ENCODE data around the gene SLC10A2. TPM values are rescaled to one million over a fixed set of nuclear protein-coding genes. Genes with fewer than 3 reads are reported as not detected.
A peak's percentile ranks its signal among the peaks of the same experiment; 100 is the strongest.
"Not testable (repeated sequence)": the region's sequence is repeated elsewhere in the genome, so short reads cannot be mapped to it uniquely, and the experiment has no call there.

SLC10A2 gene, protein sequence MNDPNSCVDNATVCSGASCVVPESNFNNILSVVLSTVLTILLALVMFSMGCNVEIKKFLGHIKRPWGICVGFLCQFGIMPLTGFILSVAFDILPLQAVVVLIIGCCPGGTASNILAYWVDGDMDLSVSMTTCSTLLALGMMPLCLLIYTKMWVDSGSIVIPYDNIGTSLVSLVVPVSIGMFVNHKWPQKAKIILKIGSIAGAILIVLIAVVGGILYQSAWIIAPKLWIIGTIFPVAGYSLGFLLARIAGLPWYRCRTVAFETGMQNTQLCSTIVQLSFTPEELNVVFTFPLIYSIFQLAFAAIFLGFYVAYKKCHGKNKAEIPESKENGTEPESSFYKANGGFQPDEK
- not detected for polyA plus RNA-seq (2013)

- DNase-seq = no peak
- CTCF ChIA-PET = no interaction called here
- Histone ChIP-seq H3K4me1 (ENCODE audit: control extremely low read depth in 1 of 4, control insufficient read depth in 4 of 4, insufficient read depth in 4 of 4, low read length in 3 of 4) (peaks cover 0 to 3% (median 0%) of the 10 kb centered on the region in 4 experiments), H3K36me3 (ENCODE audit: control insufficient read depth in 4 of 4, insufficient read depth in 4 of 4, low read length in 3 of 4) (no peaks in the 10 kb centered on the region), H3K27me3 (replicated peaks in 2 of 5; ENCODE audit: control insufficient read depth in 4 of 5, insufficient read depth in 5 of 5, low read length in 4 of 5) (no peaks in the 10 kb centered on the region), H3K4me3 (ENCODE audit: control insufficient read depth in 1 of 7, extremely low read depth in 1 of 7, insufficient read depth in 4 of 7, low read depth in 2 of 7, low read length in 6 of 7) (no peak within 1 kb of the TSS), H3K9me3 (ENCODE audit: control extremely low read depth in 1 of 5, control insufficient read depth in 4 of 5, insufficient read depth in 2 of 5, low read depth in 1 of 5, low read length in 4 of 5) (no peaks in the 10 kb centered on the region), H3K27ac (ENCODE audit: insufficient read depth in 1 of 2, low read depth in 1 of 2, low read length in 2 of 2, poor library complexity in 1 of 2, severe bottlenecking in 2 of 2) (no peak within 1 kb of the TSS)
- 89% methylated on average over 7 of the region's 9 CpGs for WGBS (ENCODE audit: insufficient coverage)
- POLR2A ChIA-PET = no interaction called here
Observed at GRCh38 chr13:103066079-103066780, at the start of gene SLC10A2. Gene SLC10A2 (minus strand): TSS chr13:103066417. CDS start chr13:103066249, 168 bp downstream.

DNA sequence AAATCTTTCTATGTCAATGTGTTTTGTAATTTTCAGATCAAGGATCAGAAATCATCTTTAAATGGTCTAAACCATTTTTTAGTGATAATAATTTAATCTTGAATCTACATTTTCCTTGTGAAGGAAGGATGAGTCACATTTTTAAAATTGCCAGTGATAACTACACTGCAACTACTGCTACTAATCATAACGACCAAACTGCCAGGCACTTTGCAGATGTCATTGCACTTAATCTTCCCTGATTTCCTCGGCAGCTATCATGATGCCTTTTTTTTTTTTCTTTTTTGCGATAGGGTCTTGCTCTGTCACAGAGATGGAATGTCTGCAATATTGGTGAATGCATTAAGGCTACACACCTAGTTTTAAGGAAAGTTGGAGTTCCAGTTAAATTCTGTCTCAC lies 41.4 kb upstream of the SLC10A2 start:
- Histone ChIP-seq H3K27ac (ENCODE audit: insufficient read depth in 1 of 2, low read depth in 1 of 2, low read length in 2 of 2, poor library complexity in 1 of 2, severe bottlenecking in 2 of 2) (no peak overlapping the region), H3K27me3 (replicated peaks in 2 of 5; ENCODE audit: control insufficient read depth in 4 of 5, insufficient read depth in 5 of 5, low read length in 4 of 5) (no peaks in the 10 kb centered on the region), H3K4me3 (ENCODE audit: control insufficient read depth in 1 of 7, extremely low read depth in 1 of 7, insufficient read depth in 4 of 7, low read depth in 2 of 7, low read length in 6 of 7) (no peak overlapping the region), H3K4me1 (ENCODE audit: control extremely low read depth in 1 of 4, control insufficient read depth in 4 of 4, insufficient read depth in 4 of 4, low read length in 3 of 4) (no peaks in the 10 kb centered on the region), H3K9me3 (ENCODE audit: control extremely low read depth in 1 of 5, control insufficient read depth in 4 of 5, insufficient read depth in 2 of 5, low read depth in 1 of 5, low read length in 4 of 5) (peaks cover 0 to 2% (median 0%) of the 10 kb centered on the region in 5 experiments), H3K36me3 (ENCODE audit: control insufficient read depth in 4 of 4, insufficient read depth in 4 of 4, low read length in 3 of 4) (no peaks in the 10 kb centered on the region)
- DNase-seq = no peak
- ChIA-PET CTCF (no interaction called here), POLR2A (no interaction called here)
- no CpG with 5 or more reads among the region's 3 CpGs for WGBS (ENCODE audit: insufficient coverage)

DNA sequence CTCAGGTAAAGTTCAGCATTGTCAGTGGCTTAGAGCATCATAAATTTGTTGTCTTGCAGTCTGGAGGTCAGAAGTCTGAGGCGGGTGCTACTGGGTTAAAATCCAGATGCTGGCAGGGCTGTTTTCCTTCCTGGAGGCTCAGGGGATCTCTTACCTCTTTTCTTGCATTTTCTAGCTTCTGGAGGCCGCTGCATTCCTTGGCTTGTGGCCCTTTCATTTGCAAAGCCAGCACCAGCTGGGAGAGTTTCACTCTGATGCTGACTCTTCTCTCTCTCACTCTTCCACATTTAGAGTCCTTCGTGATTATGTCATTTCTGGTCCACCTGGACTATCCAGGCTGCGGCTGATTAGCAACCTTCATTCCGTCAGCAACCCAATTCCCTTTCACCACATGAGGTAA lies 38.1 kb upstream of the SLC10A2 start:
- Histone ChIP-seq H3K27me3 (replicated peaks in 2 of 5; ENCODE audit: control insufficient read depth in 4 of 5, insufficient read depth in 5 of 5, low read length in 4 of 5) (no peaks in the 10 kb centered on the region), H3K4me1 (ENCODE audit: control extremely low read depth in 1 of 4, control insufficient read depth in 4 of 4, insufficient read depth in 4 of 4, low read length in 3 of 4) (peaks cover 0 to 7% (median 0%) of the 10 kb centered on the region in 4 experiments), H3K36me3 (ENCODE audit: control insufficient read depth in 4 of 4, insufficient read depth in 4 of 4, low read length in 3 of 4) (no peaks in the 10 kb centered on the region), H3K27ac (ENCODE audit: insufficient read depth in 1 of 2, low read depth in 1 of 2, low read length in 2 of 2, poor library complexity in 1 of 2, severe bottlenecking in 2 of 2) (no peak overlapping the region), H3K9me3 (ENCODE audit: control extremely low read depth in 1 of 5, control insufficient read depth in 4 of 5, insufficient read depth in 2 of 5, low read depth in 1 of 5, low read length in 4 of 5) (no peaks in the 10 kb centered on the region), H3K4me3 (ENCODE audit: control insufficient read depth in 1 of 7, extremely low read depth in 1 of 7, insufficient read depth in 4 of 7, low read depth in 2 of 7, low read length in 6 of 7) (no peak overlapping the region)
- ChIA-PET POLR2A (no interaction called here), CTCF (no interaction called here)
- WGBS (ENCODE audit: insufficient coverage) = 60% methylated on average over 2 of the region's 5 CpGs
- no peak for DNase-seq

GRCh38 chr13:103103456-103103855 lies 37.2 kb upstream of the SLC10A2 start:
- WGBS (ENCODE audit: insufficient coverage) = 100% methylated on average over 3 of the region's 6 CpGs

GRCh38 chr13:103102482-103102881 lies 36.3 kb upstream of the SLC10A2 start:
- CTCF ChIA-PET = interaction anchor here (1.4 kb wide), 1 partner anchor 9 kb away, joined by 3 read pairs; no protein-coding TSS in a partner anchor
- Histone ChIP-seq H3K36me3 (ENCODE audit: control insufficient read depth in 4 of 4, insufficient read depth in 4 of 4, low read length in 3 of 4) (no peaks in the 10 kb centered on the region), H3K27me3 (replicated peaks in 2 of 5; ENCODE audit: control insufficient read depth in 4 of 5, insufficient read depth in 5 of 5, low read length in 4 of 5) (no peaks in the 10 kb centered on the region), H3K27ac (ENCODE audit: insufficient read depth in 1 of 2, low read depth in 1 of 2, low read length in 2 of 2, poor library complexity in 1 of 2, severe bottlenecking in 2 of 2) (no peak overlapping the region), H3K4me1 (ENCODE audit: control extremely low read depth in 1 of 4, control insufficient read depth in 4 of 4, insufficient read depth in 4 of 4, low read length in 3 of 4) (peaks cover 0 to 7% (median 0%) of the 10 kb centered on the region in 4 experiments), H3K9me3 (ENCODE audit: control extremely low read depth in 1 of 5, control insufficient read depth in 4 of 5, insufficient read depth in 2 of 5, low read depth in 1 of 5, low read length in 4 of 5) (no peaks in the 10 kb centered on the region), H3K4me3 (ENCODE audit: control insufficient read depth in 1 of 7, extremely low read depth in 1 of 7, insufficient read depth in 4 of 7, low read depth in 2 of 7, low read length in 6 of 7) (no peak overlapping the region)
- POLR2A ChIA-PET = no interaction called here
- no CpG with 5 or more reads among the region's 1 CpG for WGBS (ENCODE audit: insufficient coverage)
- no peak for DNase-seq

More at GRCh38 chr13:103103456-103103855, 37.2 kb upstream of the SLC10A2 start:
- H3K27me3 ChIP-seq (replicated peaks in 2 of 5; ENCODE audit: control insufficient read depth in 4 of 5, insufficient read depth in 5 of 5, low read length in 4 of 5); H3K36me3 ChIP-seq (ENCODE audit: control insufficient read depth in 4 of 4, insufficient read depth in 4 of 4, low read length in 3 of 4); H3K9me3 ChIP-seq (ENCODE audit: control extremely low read depth in 1 of 5, control insufficient read depth in 4 of 5, insufficient read depth in 2 of 5, low read depth in 1 of 5, low read length in 4 of 5); H3K4me3 ChIP-seq (ENCODE audit: control insufficient read depth in 1 of 7, extremely low read depth in 1 of 7, insufficient read depth in 4 of 7, low read depth in 2 of 7, low read length in 6 of 7); POLR2A ChIA-PET; H3K4me1 ChIP-seq (ENCODE audit: control extremely low read depth in 1 of 4, control insufficient read depth in 4 of 4, insufficient read depth in 4 of 4, low read length in 3 of 4); H3K27ac ChIP-seq (ENCODE audit: insufficient read depth in 1 of 2, low read depth in 1 of 2, low read length in 2 of 2, poor library complexity in 1 of 2, severe bottlenecking in 2 of 2): not testable (repeated sequence)
- peak in 1 of 3 donors; percentile 24 for DNase-seq
- CTCF ChIA-PET = interaction anchor here (0.6 kb wide), 1 partner anchor 727 kb away, joined by 3 read pairs; no protein-coding TSS in a partner anchor

GRCh38 chr13:103101901-103102300 lies 35.7 kb upstream of the SLC10A2 start:
- DNase-seq = peak; percentile 52 to 89 (median 64)
- H3K27me3 ChIP-seq (replicated peaks in 2 of 5; ENCODE audit: control insufficient read depth in 4 of 5, insufficient read depth in 5 of 5, low read length in 4 of 5) = no peaks in the 10 kb centered on the region
- H3K27ac ChIP-seq (ENCODE audit: insufficient read depth in 1 of 2, low read depth in 1 of 2, low read length in 2 of 2, poor library complexity in 1 of 2, severe bottlenecking in 2 of 2) = no peak overlapping the region
- H3K4me3 ChIP-seq (ENCODE audit: control insufficient read depth in 1 of 7, extremely low read depth in 1 of 7, insufficient read depth in 4 of 7, low read depth in 2 of 7, low read length in 6 of 7) = no peak overlapping the region
- ChIA-PET POLR2A (no interaction called here), CTCF (interaction anchor here (1.4 to 1.6 kb wide), 2 partner anchors 8 to 10 kb away, joined by 3 read pairs; no protein-coding TSS in a partner anchor)
- H3K9me3 ChIP-seq (ENCODE audit: control extremely low read depth in 1 of 5, control insufficient read depth in 4 of 5, insufficient read depth in 2 of 5, low read depth in 1 of 5, low read length in 4 of 5) = no peaks in the 10 kb centered on the region
- H3K36me3 ChIP-seq (ENCODE audit: control insufficient read depth in 4 of 4, insufficient read depth in 4 of 4, low read length in 3 of 4) = no peaks in the 10 kb centered on the region
- WGBS (ENCODE audit: insufficient coverage) = 70% methylated on average over 7 of the region's 7 CpGs
- H3K4me1 ChIP-seq (ENCODE audit: control extremely low read depth in 1 of 4, control insufficient read depth in 4 of 4, insufficient read depth in 4 of 4, low read length in 3 of 4) = peaks cover 0 to 7% (median 0%) of the 10 kb centered on the region in 4 experiments

GRCh38 chr13:103101500-103101899 lies 35.3 kb upstream of the SLC10A2 start:
- Histone ChIP-seq H3K36me3 (ENCODE audit: control insufficient read depth in 4 of 4, insufficient read depth in 4 of 4, low read length in 3 of 4) (no peaks in the 10 kb centered on the region), H3K9me3 (ENCODE audit: control extremely low read depth in 1 of 5, control insufficient read depth in 4 of 5, insufficient read depth in 2 of 5, low read depth in 1 of 5, low read length in 4 of 5) (no peaks in the 10 kb centered on the region), H3K4me1 (ENCODE audit: control extremely low read depth in 1 of 4, control insufficient read depth in 4 of 4, insufficient read depth in 4 of 4, low read length in 3 of 4) (peaks cover 0 to 7% (median 0%) of the 10 kb centered on the region in 4 experiments), H3K4me3 (ENCODE audit: control insufficient read depth in 1 of 7, extremely low read depth in 1 of 7, insufficient read depth in 4 of 7, low read depth in 2 of 7, low read length in 6 of 7) (no peak overlapping the region), H3K27me3 (replicated peaks in 2 of 5; ENCODE audit: control insufficient read depth in 4 of 5, insufficient read depth in 5 of 5, low read length in 4 of 5) (no peaks in the 10 kb centered on the region), H3K27ac (ENCODE audit: insufficient read depth in 1 of 2, low read depth in 1 of 2, low read length in 2 of 2, poor library complexity in 1 of 2, severe bottlenecking in 2 of 2) (no peak overlapping the region)
- WGBS (ENCODE audit: insufficient coverage) = no CpG with 5 or more reads among the region's 2 CpGs
- ChIA-PET CTCF (interaction anchor here (1.4 to 1.6 kb wide), 2 partner anchors 8 to 9 kb away, joined by 3 read pairs; no protein-coding TSS in a partner anchor), POLR2A (no interaction called here)
- DNase-seq = no peak

Measured in common myeloid progenitor, CD34-positive (primary cell).